Neuronal stem cell (in vitro differentiated cells): Measurements from ENCODE around the gene PTPRQ.

Experiments used
- DNase-seq: peaks from one replicate; pipeline ENCODE4 v3.0.0-alpha.2; 2013; ENCODE audit warnings: low spot score
- H2AFZ ChIP-seq: one replicate; pipeline ENCODE4 v1.6.1; 2013; ENCODE audit warnings: mild to moderate bottlenecking, low read length, inconsistent platforms
- H2AK5ac ChIP-seq: 2 replicates; pipeline ENCODE4 v1.6.1; 2013; ENCODE audit warnings: low read depth, mild to moderate bottlenecking, inconsistent platforms, low read length, moderate library complexity, mixed read lengths
- H2BK120ac ChIP-seq: 2 replicates; pipeline ENCODE4 v1.6.1; 2013; ENCODE audit warnings: low read depth, mild to moderate bottlenecking, inconsistent platforms, low read length, moderate library complexity, mixed read lengths
- H2BK12ac ChIP-seq: one replicate; pipeline ENCODE4 v1.6.1; 2013; ENCODE audit warnings: low read length, inconsistent platforms
- H2BK15ac ChIP-seq: 2 replicates; pipeline ENCODE4 v1.6.1; 2013; ENCODE audit warnings: mild to moderate bottlenecking, low read length, inconsistent platforms, mixed read lengths
- H2BK5ac ChIP-seq: one replicate; pipeline ENCODE4 v1.6.1; 2013; ENCODE audit warnings: inconsistent platforms, mild to moderate bottlenecking, low read length, moderate library complexity
- H3K14ac ChIP-seq: one replicate; pipeline ENCODE4 v1.6.1; 2013; ENCODE audit warnings: low read length, inconsistent platforms
- H3K18ac ChIP-seq: 2 replicates; pipeline ENCODE4 v1.6.1; 2013; ENCODE audit warnings: low read length, inconsistent platforms
- H3K23ac ChIP-seq: 2 replicates; pipeline ENCODE4 v1.6.1; 2013; ENCODE audit warnings: low read depth, mild to moderate bottlenecking, mixed read lengths, low read length, inconsistent platforms; ENCODE audit not compliant: poor library complexity
- H3K27ac ChIP-seq: replicated peaks from 3 replicates; pipeline ENCODE4 v1.5.1; 2013; ENCODE audit warnings: low read length, inconsistent platforms
- H3K27me3 ChIP-seq, 3 experiments: 2 replicates each; pipeline ENCODE4 v1.6.1; 2013; ENCODE audit warnings: low read length in 3 of 3, mild to moderate bottlenecking in 2 of 3, inconsistent platforms in 1 of 3, low read depth in 1 of 3, mixed read lengths in 1 of 3, moderate library complexity in 1 of 3; ENCODE audit not compliant: control insufficient read depth in 3 of 3, insufficient read depth in 3 of 3
- H3K36me3 ChIP-seq, 2 donors: replicated peaks in 1 of 2; 2 replicates each; pipeline ENCODE4 v1.6.1; 2013; ENCODE audit warnings: low read length in 2 of 2; ENCODE audit not compliant: control insufficient read depth in 2 of 2, insufficient read depth in 2 of 2
- H3K4ac ChIP-seq: 2 replicates; pipeline ENCODE4 v1.6.1; 2013; ENCODE audit warnings: inconsistent platforms, mild to moderate bottlenecking, low read length, moderate library complexity
- H3K4me1 ChIP-seq, 2 donors: 1 replicate in 1 of 2; 2 replicates in 1 of 2; pipeline ENCODE4 v1.6.1; 2013; ENCODE audit warnings: low read length in 2 of 2, low read depth in 1 of 2; ENCODE audit not compliant: control insufficient read depth in 2 of 2, insufficient read depth in 1 of 2
- H3K4me2 ChIP-seq: one replicate; pipeline ENCODE4 v1.6.1; 2013; ENCODE audit warnings: mild to moderate bottlenecking, low read length, inconsistent platforms; ENCODE audit not compliant: insufficient read depth, poor library complexity, severe bottlenecking
- H3K4me3 ChIP-seq, 2 donors: 2 replicates each; pipeline ENCODE4 v1.5.1; 2013; ENCODE audit warnings: low read length in 2 of 2, mild to moderate bottlenecking in 2 of 2, inconsistent platforms in 1 of 2, moderate library complexity in 1 of 2
- H3K79me1 ChIP-seq: one replicate; pipeline ENCODE4 v1.6.1; 2013; ENCODE audit warnings: low read depth, mild to moderate bottlenecking, inconsistent platforms, low read length, moderate library complexity
- H3K9ac ChIP-seq: one replicate; pipeline ENCODE4 v1.6.1; 2013; ENCODE audit warnings: mild to moderate bottlenecking, low read depth, low read length, inconsistent platforms; ENCODE audit not compliant: poor library complexity
- H3K9me3 ChIP-seq, 2 donors: replicated peaks in 1 of 2; 2 replicates each; pipeline versions ENCODE3 to v1.6.1; 2013; ENCODE audit warnings: low read length in 2 of 2, mild to moderate bottlenecking in 2 of 2, inconsistent platforms in 1 of 2, low read depth in 1 of 2, mixed read lengths in 1 of 2, moderate library complexity in 1 of 2; ENCODE audit not compliant: control insufficient read depth in 2 of 2, insufficient read depth in 1 of 2
- H4K8ac ChIP-seq: one replicate; pipeline ENCODE4 v1.6.1; 2013; ENCODE audit warnings: low read depth, mild to moderate bottlenecking, inconsistent platforms, low read length, moderate library complexity
- H4K91ac ChIP-seq: one replicate; pipeline ENCODE4 v1.6.1; 2013; ENCODE audit warnings: low read length, low read depth, mild to moderate bottlenecking, inconsistent platforms; ENCODE audit not compliant: poor library complexity
- WGBS, 2 donors: extraction: QIAGEN DNeasy Blood & Tissue Kit; methylation state at CpG; one replicate each; pipeline ENCODE4 v1.1.7; 2013; ENCODE audit warnings: missing lambda C conversion rate in 2 of 2, mixed read lengths in 1 of 2; ENCODE audit not compliant: insufficient read length in 2 of 2, insufficient replicate concordance in 1 of 2; ENCODE audit errors: extremely low coverage in 2 of 2; 5-methylcytosine and 5-hydroxymethylcytosine counted together

Gene PTPRQ

GRCh38 chr12:80655751-80656150 lies 211.7 kb downstream of the PTPRQ start:
- Histone ChIP-seq H3K36me3 (no peaks in the 10 kb centered on the region), H2AFZ (no peak overlapping the region), H3K18ac (no peak overlapping the region), H2AK5ac (no peak overlapping the region), H2BK12ac (no peak overlapping the region), H4K8ac (no peak overlapping the region), H3K14ac (no peak overlapping the region), H3K9me3 (no peaks in the 10 kb centered on the region), H3K9ac (no peak overlapping the region), H3K27me3 (no peaks in the 10 kb centered on the region), H3K79me1 (no peaks in the 10 kb centered on the region), H3K4me2 (no peak overlapping the region), H3K4me3 (no peak overlapping the region), H3K27ac (no peak overlapping the region), H3K23ac (no peak overlapping the region), H2BK15ac (no peak overlapping the region), H4K91ac (no peak overlapping the region), H2BK5ac (no peak overlapping the region), H2BK120ac (no peak overlapping the region), H3K4ac (no peak overlapping the region), H3K4me1 (no peaks in the 10 kb centered on the region)
- no CpG with 5 or more reads among the region's 2 CpGs for WGBS, 2 donors
- DNase-seq = no peak

DNA sequence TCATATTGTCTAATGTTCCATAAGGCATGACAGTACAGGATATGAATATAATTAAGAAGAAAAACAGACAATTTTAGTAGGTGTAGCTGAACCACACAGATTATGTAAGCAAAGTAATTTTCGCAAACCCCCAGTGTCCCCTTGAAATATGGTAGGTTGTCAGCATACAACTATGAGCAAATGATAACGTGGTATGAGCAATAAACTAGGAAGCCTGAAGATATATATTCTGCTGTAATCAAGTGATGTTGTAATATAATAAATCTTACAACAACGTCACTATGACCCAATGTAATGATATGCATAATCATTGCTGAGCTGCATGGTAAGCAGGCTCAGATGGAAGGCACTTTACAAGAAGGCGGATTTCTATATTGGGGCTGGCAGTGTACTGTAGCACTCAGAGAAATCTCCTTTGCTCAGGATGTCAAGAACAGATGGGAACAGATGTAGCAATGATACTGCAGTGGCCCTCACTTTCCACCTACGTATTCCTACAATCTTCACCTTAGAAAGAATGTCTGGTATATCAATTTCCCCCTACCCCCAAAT lies 215.6 kb downstream of the PTPRQ start:
- no peak overlapping the region for H3K9ac ChIP-seq
- no peak overlapping the region for H3K23ac ChIP-seq
- H3K14ac ChIP-seq = no peak overlapping the region
- no peak overlapping the region for H2AK5ac ChIP-seq
- H3K79me1 ChIP-seq = no peaks in the 10 kb centered on the region
- no peaks in the 10 kb centered on the region for H3K4me1 ChIP-seq
- no peak overlapping the region for H3K4me2 ChIP-seq
- H2BK15ac ChIP-seq = no peak overlapping the region
- no peak overlapping the region for H4K91ac ChIP-seq
- no peak overlapping the region for H3K18ac ChIP-seq
- no peak for DNase-seq
- WGBS, 2 donors = no CpG with 5 or more reads among the region's 5 CpGs
- H3K27ac ChIP-seq = no peak overlapping the region
- H2AFZ ChIP-seq = no peak overlapping the region
- no peaks in the 10 kb centered on the region for H3K36me3 ChIP-seq
- no peaks in the 10 kb centered on the region for H3K9me3 ChIP-seq
- no peak overlapping the region for H2BK120ac ChIP-seq
- H3K4ac ChIP-seq = no peak overlapping the region
- no peak overlapping the region for H2BK12ac ChIP-seq
- H4K8ac ChIP-seq = no peak overlapping the region
- H3K4me3 ChIP-seq = no peak overlapping the region
- no peak overlapping the region for H2BK5ac ChIP-seq
- no peaks in the 10 kb centered on the region for H3K27me3 ChIP-seq

DNA sequence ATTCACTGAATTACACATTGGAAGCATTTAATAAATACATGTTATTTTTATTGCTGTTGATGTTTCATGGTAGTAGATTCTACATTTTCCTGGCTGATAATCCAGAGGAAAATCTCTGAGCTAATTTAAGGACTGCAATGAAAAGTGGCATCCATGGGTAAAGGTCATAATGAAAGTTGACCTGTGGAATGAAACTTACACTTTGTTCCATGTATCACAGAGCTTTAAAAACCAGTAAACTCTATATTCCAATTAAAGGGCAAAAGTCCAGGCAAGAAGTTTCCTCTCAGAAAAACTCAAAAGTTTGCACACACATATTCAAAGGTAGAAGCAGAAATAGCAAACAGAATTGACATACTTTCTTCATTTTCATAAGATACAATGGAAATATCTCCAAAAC lies 218.6 kb downstream of the PTPRQ start:
- H2BK120ac ChIP-seq = no peak overlapping the region
- H3K23ac ChIP-seq = no peak overlapping the region
- H3K14ac ChIP-seq = no peak overlapping the region
- H3K27ac ChIP-seq = no peak overlapping the region
- no peaks in the 10 kb centered on the region for H3K9me3 ChIP-seq
- no peak overlapping the region for H2BK5ac ChIP-seq
- H3K79me1 ChIP-seq = no peaks in the 10 kb centered on the region
- no peak overlapping the region for H3K4me2 ChIP-seq
- no peak overlapping the region for H3K18ac ChIP-seq
- H2AFZ ChIP-seq = no peak overlapping the region
- H2AK5ac ChIP-seq = no peak overlapping the region
- no peaks in the 10 kb centered on the region for H3K4me1 ChIP-seq
- no peaks in the 10 kb centered on the region for H3K27me3 ChIP-seq
- no peak overlapping the region for H2BK15ac ChIP-seq
- H4K91ac ChIP-seq = no peak overlapping the region
- H3K36me3 ChIP-seq = no peaks in the 10 kb centered on the region
- H3K4me3 ChIP-seq = no peak overlapping the region
- H4K8ac ChIP-seq = no peak overlapping the region
- H2BK12ac ChIP-seq = no peak overlapping the region
- DNase-seq = no peak
- no peak overlapping the region for H3K9ac ChIP-seq
- no peak overlapping the region for H3K4ac ChIP-seq

DNA sequence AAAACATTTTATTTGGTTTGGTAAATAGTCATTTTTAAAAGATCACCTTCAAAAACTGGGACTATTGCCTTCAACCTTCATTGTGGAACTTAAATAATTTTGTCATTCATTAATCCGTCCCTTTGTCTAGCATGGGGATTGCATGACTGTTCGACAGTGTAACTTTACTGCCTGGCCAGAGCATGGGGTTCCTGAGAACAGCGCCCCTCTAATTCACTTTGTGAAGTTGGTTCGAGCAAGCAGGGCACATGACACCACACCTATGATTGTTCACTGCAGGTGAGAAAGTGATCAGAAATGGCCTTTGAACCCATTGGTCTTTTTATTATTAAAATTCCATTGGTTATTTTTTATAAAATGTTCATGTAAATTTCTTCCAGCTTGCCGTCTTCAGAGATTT lies 226.2 kb downstream of the PTPRQ start:
- Histone ChIP-seq H4K91ac (no peak overlapping the region), H2BK120ac (no peak overlapping the region), H3K27me3 (no peaks in the 10 kb centered on the region), H3K79me1 (no peaks in the 10 kb centered on the region), H3K4me1 (no peaks in the 10 kb centered on the region), H4K8ac (no peak overlapping the region), H3K9me3 (no peaks in the 10 kb centered on the region), H2AFZ (no peak overlapping the region), H3K23ac (no peak overlapping the region), H3K36me3 (no peaks in the 10 kb centered on the region), H3K4ac (no peak overlapping the region), H3K14ac (no peak overlapping the region), H2BK5ac (no peak overlapping the region), H2BK15ac (no peak overlapping the region), H3K18ac (no peak overlapping the region), H3K27ac (no peak overlapping the region), H3K4me2 (no peak overlapping the region), H3K4me3 (no peak overlapping the region), H2AK5ac (no peak overlapping the region), H2BK12ac (no peak overlapping the region), H3K9ac (no peak overlapping the region)
- DNase-seq = no peak
- no CpG with 5 or more reads among the region's 5 CpGs for WGBS, 2 donors
